ENCODE results near the gene SRSF7.

DNA sequence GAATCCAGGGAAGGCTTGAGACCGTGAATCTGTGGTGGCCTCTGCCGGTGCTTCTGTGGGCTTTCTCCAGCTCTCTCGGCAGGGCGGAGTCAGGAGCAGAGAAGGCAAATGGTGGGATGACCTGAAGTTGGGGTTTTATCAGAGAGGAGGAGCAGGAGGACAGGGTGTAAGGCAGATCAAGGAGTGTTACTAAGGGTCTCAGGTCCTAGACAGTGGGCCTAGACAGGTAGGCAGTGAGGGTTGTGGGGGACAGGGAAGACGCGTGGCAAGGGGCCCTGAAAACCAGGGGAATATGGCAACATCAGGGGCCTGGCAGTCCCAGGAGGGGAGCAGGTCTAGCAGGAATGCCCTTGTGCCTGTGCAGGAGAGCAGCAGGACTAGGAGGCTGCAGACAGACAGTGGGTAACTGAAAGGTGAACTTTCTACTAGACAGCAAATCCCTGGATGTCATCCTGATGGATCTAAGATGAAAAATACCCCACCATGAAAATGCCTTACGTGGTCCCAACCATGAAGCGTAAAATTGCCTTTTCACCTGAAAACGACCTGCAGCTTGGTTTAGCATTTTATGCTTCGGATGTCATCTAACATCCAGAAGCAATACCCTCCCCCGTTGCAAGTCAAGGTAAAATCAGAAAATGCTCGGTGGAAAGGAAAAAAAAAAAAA is 42.1 kb downstream of the SRSF7 start:
- TF ChIP-seq, protein P1, sequence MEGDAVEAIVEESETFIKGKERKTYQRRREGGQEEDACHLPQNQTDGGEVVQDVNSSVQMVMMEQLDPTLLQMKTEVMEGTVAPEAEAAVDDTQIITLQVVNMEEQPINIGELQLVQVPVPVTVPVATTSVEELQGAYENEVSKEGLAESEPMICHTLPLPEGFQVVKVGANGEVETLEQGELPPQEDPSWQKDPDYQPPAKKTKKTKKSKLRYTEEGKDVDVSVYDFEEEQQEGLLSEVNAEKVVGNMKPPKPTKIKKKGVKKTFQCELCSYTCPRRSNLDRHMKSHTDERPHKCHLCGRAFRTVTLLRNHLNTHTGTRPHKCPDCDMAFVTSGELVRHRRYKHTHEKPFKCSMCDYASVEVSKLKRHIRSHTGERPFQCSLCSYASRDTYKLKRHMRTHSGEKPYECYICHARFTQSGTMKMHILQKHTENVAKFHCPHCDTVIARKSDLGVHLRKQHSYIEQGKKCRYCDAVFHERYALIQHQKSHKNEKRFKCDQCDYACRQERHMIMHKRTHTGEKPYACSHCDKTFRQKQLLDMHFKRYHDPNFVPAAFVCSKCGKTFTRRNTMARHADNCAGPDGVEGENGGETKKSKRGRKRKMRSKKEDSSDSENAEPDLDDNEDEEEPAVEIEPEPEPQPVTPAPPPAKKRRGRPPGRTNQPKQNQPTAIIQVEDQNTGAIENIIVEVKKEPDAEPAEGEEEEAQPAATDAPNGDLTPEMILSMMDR (IDR thresholded peaks at IDR 0.05): no peak
- no peak for TF ChIP-seq POLR2AphosphoS5 (IDR thresholded peaks at IDR 0.05)

Data from gastroesophageal sphincter (tissue), 3 donors.